ENCODE results near the gene ZNF32. TPM values are rescaled to one million over a fixed set of nuclear protein-coding genes. Genes with fewer than 3 reads are reported as not detected.
"Not testable (repeated sequence)": the region's sequence is repeated elsewhere in the genome, so short reads cannot be mapped to it uniquely, and the experiment has no call there.

ZNF32 gene
- total RNA-seq, 8 experiments from 2014 or later, result 29.8 to 49.5 (median 38.2) TPM

GRCh38 chr10:43619368-43619767, 29.3 kb downstream of the ZNF32 start:
- no peak overlapping the region for H3K27ac ChIP-seq
- in situ Hi-C loops (cut with MboI; ENCODE audit: low pct_unique_long_range_greater_than_20kb in 2 of 9, low sequenced_read_pairs in 9 of 9, unreplicated experiment in 9 of 9), result no loop called here
- no peak for ATAC-seq (replicated peaks in 6 of 8)
- WGBS, 10 experiments, result 66 to 100% (median 100%) methylated on average over 1 to 2 of the region's 2 CpGs; no CpG with 5 or more reads in 1 of the 10 experiments
- no peak overlapping the region for H3K4me3 ChIP-seq
- H3K4me1 ChIP-seq (replicated peaks in 1 of 2), result no peaks in the 10 kb centered on the region

DNA sequence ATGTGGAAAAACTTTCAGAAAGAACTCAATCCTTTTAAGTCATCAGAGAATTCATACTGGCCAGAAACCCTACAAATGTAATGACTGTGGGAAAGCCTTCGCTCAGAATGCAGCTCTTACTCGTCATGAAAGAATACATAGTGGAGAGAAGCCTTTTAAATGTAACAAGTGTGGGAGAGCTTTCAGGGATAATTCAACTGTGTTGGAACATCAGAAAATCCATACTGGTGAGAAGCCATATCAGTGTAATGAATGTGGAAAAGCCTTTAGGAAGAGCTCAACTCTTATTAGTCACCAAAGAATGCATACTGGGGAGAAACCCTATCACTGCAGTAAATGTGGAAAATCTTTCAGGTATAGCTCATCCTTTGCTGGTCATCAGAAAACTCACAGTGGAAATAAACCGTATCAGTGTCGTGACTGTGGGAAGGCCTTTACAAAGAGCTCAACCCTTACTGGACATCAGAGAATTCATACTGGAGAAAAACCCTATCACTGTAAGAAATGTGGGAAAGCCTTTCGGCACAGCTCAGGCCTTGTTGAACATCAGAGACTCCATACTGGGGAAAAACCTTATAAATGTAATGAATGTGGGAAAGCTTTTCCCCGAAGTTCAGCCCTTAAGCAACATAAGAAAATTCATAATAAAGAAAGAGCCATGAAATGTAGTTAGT, 31.8 kb downstream of the ZNF32 start:
- in situ Hi-C loops (cut with MboI; ENCODE audit: low pct_unique_long_range_greater_than_20kb in 2 of 9, low sequenced_read_pairs in 9 of 9, unreplicated experiment in 9 of 9), result no loop called here
- no peak for ATAC-seq (replicated peaks in 6 of 8)
- Histone ChIP-seq H3K4me3 (no peak overlapping the region), H3K27ac (no peak overlapping the region), H3K4me1 (replicated peaks in 1 of 2) (no peaks in the 10 kb centered on the region)
- 58 to 100% (median 84%) methylated on average over 2 to 6 of the region's 6 CpGs; no CpG with 5 or more reads in 1 of the 10 experiments for whole genome bisulfite sequencing, 10 experiments

GRCh38 chr10:43610636-43611035, 38.0 kb downstream of the ZNF32 start:
- no peak for ATAC-seq (replicated peaks in 6 of 8)
- in situ Hi-C loops (cut with MboI; ENCODE audit: low pct_unique_long_range_greater_than_20kb in 2 of 9, low sequenced_read_pairs in 9 of 9, unreplicated experiment in 9 of 9), result no loop called here
- Histone ChIP-seq H3K4me3 (no peak overlapping the region), H3K4me1 (replicated peaks in 1 of 2) (peaks cover 8 to 11% of the 10 kb centered on the region in 2 donors), H3K27ac (no peak overlapping the region)

DNA sequence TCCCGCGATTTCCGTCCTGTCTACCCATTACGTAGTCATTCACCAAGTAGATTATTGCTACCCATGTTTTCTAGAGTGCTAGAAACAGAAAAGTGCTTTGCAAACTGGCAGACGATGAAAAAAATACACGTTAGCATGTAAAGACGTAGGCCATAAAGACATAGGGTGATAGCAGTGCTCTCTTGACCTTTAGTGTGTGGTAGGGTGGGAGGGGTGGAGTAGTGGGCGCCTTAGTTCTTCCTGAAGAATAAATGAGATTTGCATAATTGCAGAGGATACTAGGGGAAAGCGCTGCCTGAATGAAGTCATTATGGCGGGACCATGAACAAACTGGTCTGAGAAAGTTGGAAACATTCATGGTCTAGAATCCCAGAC, 41.5 kb downstream of the ZNF32 start:
- no peak overlapping the region for H3K27ac ChIP-seq
- H3K4me3 ChIP-seq, result peak overlapping the region; percentile 82 to 95 (median 87)
- no peak for ATAC-seq (replicated peaks in 6 of 8)
- H3K4me1 ChIP-seq (replicated peaks in 1 of 2), result peaks cover 8 to 11% of the 10 kb centered on the region in 2 donors
- in situ Hi-C loops (cut with MboI; ENCODE audit: low pct_unique_long_range_greater_than_20kb in 2 of 9, low sequenced_read_pairs in 9 of 9, unreplicated experiment in 9 of 9), result no loop called here
- WGBS, 10 experiments, result 48 to 100% (median 67%) methylated on average over 1 to 10 of the region's 10 CpGs; no CpG with 5 or more reads in 1 of the 10 experiments

- peak within 1 kb of the TSS; percentile 48 to 59 for H3K27ac ChIP-seq
- peak within 1 kb of the TSS; percentile 82 to 95 (median 87) for H3K4me3 ChIP-seq
- peak; percentile 98 to 100 (median 99) for ATAC-seq (replicated peaks in 6 of 8)
- peaks cover 8 to 11% of the 10 kb centered on the region in 2 donors for H3K4me1 ChIP-seq (replicated peaks in 1 of 2)
- in situ Hi-C loops (cut with MboI; ENCODE audit: low pct_unique_long_range_greater_than_20kb in 2 of 9, low sequenced_read_pairs in 9 of 9, unreplicated experiment in 9 of 9), result no loop called here
- 0 to 60% (median 3%) methylated on average over 1 to 11 of the region's 58 CpGs; no CpG with 5 or more reads in 6 of the 10 experiments for WGBS, 10 experiments
Measured at GRCh38 chr10:43606323-43607198, 42.1 kb downstream of the ZNF32 start, which contains the start of gene ZNF485. Gene ZNF485 (plus strand): TSS chr10:43606438. CDS start chr10:43607051, 613 bp downstream.

DNA sequence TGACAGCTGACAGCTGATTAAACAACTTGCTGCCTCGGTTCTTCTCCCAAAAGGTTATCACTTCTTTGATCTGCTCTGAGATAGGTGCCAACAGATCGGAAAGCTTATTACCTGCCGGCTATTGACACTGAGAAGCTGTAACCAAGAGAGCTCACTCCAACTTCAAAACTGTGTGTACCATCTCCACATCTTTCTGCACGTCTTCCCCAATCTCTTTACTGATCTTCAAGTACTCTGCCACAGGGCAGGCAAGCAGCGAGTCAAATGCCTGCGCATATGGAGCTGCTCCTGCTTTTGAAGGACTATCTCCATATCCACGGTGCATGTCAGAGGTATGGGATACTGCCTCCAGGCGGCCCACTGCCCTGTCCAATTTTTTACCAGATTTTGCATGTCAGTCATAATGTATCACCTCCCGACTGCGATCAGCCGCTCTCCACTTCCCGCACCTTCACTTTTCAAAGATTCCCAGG, 42.8 kb downstream of the ZNF32 start:
- no peak overlapping the region for H3K27ac ChIP-seq
- H3K4me1 ChIP-seq (replicated peaks in 1 of 2), result peaks cover 8 to 11% of the 10 kb centered on the region in 2 donors
- in situ Hi-C loops (cut with MboI; ENCODE audit: low pct_unique_long_range_greater_than_20kb in 2 of 9, low sequenced_read_pairs in 9 of 9, unreplicated experiment in 9 of 9), result no loop called here
- ATAC-seq (replicated peaks in 6 of 8), result peak; percentile 19 to 47 (median 42)
- 0 to 95% (median 43%) methylated on average over 1 to 10 of the region's 12 CpGs; no CpG with 5 or more reads in 3 of the 10 experiments for WGBS, 10 experiments
- H3K4me3 ChIP-seq, result peak overlapping the region; percentile 82 to 95 (median 87)

DNA sequence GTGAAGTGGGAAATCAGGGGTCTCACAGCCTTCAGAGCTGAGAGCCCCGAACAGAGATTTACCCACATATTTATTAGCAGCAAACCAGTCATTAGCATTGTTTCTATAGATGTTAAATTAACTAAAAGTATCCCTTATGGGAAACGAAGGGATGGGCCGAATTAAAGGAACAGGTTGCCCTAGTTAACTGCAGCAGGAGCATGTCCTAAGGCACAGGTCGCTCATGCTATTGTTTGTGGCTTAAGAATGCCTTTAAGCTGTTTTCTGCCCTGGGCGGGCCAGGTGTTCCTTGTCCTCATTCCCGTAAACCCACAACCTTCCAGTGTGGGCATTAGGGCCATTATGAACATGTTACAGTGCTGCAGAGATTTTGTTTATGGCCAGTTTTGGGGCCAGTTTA, 47.1 kb downstream of the ZNF32 start:
- H3K27ac ChIP-seq; H3K4me3 ChIP-seq; H3K4me1 ChIP-seq (replicated peaks in 1 of 2); in situ Hi-C loops (cut with MboI; ENCODE audit: low pct_unique_long_range_greater_than_20kb in 2 of 9, low sequenced_read_pairs in 9 of 9, unreplicated experiment in 9 of 9); ATAC-seq (replicated peaks in 6 of 8): not testable (repeated sequence)
- 0 to 83% (median 53%) methylated on average over 1 to 4 of the region's 6 CpGs; no CpG with 5 or more reads in 4 of the 10 experiments for WGBS, 10 experiments

DNA sequence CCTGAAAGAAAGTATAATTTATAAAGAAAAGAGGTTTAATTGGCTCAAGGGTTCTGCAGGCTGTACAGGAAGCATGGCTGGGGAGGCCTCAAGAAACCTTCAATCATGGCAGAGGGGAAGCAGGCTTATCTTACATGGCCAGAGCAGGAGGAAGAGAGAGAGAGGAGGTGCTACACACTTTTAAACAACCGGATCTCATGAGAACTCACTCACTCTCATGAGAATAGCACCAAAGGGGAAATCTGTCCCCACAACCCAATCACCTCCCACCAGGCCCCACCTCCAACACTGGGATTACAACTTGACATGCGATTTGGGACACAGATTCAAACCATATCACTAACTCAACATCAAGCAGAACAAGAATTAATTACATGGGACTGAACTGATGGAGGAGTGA, 49.3 kb downstream of the ZNF32 start:
- H3K27ac ChIP-seq, result no peak overlapping the region
- 0 to 85% (median 68%) methylated on average over 1 to 2 of the region's 2 CpGs; no CpG with 5 or more reads in 2 of the 10 experiments for WGBS, 10 experiments
- in situ Hi-C loops (cut with MboI; ENCODE audit: low pct_unique_long_range_greater_than_20kb in 2 of 9, low sequenced_read_pairs in 9 of 9, unreplicated experiment in 9 of 9), result no loop called here

GRCh38 chr10:43598446-43598845, 50.2 kb downstream of the ZNF32 start:
- Histone ChIP-seq H3K4me3 (no peak overlapping the region), H3K4me1 (replicated peaks in 1 of 2) (peaks cover 0 to 11% of the 10 kb centered on the region in 2 donors), H3K27ac (no peak overlapping the region)
- no peak for ATAC-seq (replicated peaks in 6 of 8)
- in situ Hi-C loops (cut with MboI; ENCODE audit: low pct_unique_long_range_greater_than_20kb in 2 of 9, low sequenced_read_pairs in 9 of 9, unreplicated experiment in 9 of 9), result no loop called here
- 8 to 100% (median 71%) methylated on average over 1 to 2 of the region's 2 CpGs; no CpG with 5 or more reads in 5 of the 10 experiments for WGBS, 10 experiments

More for the DNA sequence above, 49.3 kb downstream of the ZNF32 start:
- Histone ChIP-seq H3K4me3 (no peak overlapping the region), H3K4me1 (replicated peaks in 1 of 2) (peaks cover 0 to 11% of the 10 kb centered on the region in 2 donors)
- no peak for ATAC-seq (replicated peaks in 6 of 8)

DNA sequence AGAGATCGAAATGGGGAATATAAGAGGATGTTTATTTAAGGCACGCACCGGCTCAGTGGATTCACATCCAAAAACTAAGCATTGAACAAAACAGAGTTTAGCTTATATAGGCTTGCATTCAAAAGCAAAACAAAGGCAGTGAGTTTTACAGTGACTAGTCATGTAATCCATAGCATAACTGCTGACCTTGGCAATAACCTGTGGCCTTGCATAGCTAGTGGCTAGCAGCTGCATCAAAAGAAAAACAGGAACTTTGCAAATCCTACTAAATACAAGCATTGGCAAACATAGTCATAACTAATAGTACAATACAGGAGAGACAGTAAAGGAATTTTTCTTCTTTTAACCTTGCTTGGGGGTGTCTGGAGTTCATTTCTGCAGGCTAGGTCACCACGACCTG, 52.1 kb downstream of the ZNF32 start:
- Histone ChIP-seq H3K4me3 (no peak overlapping the region), H3K27ac (no peak overlapping the region), H3K4me1 (replicated peaks in 1 of 2) (peaks cover 0 to 11% of the 10 kb centered on the region in 2 donors)
- ATAC-seq (replicated peaks in 6 of 8), result no peak
- 63 to 100% (median 91%) methylated on average over 1 to 4 of the region's 4 CpGs; no CpG with 5 or more reads in 2 of the 10 experiments for WGBS, 10 experiments
- in situ Hi-C loops (cut with MboI; ENCODE audit: low pct_unique_long_range_greater_than_20kb in 2 of 9, low sequenced_read_pairs in 9 of 9, unreplicated experiment in 9 of 9), result no loop called here

- peaks cover 0 to 11% of the 10 kb centered on the region in 2 donors for H3K4me1 ChIP-seq (replicated peaks in 1 of 2)
- H3K27ac ChIP-seq, result no peak overlapping the region
- 44 to 100% (median 67%) methylated on average over 1 to 4 of the region's 7 CpGs; no CpG with 5 or more reads in 1 of the 10 experiments for WGBS, 10 experiments
- in situ Hi-C loops (cut with MboI; ENCODE audit: low pct_unique_long_range_greater_than_20kb in 2 of 9, low sequenced_read_pairs in 9 of 9, unreplicated experiment in 9 of 9), result no loop called here
- peak in 2 of 8 experiments; percentile 11 to 50 for ATAC-seq (replicated peaks in 6 of 8)
- no peak overlapping the region for H3K4me3 ChIP-seq
Measured at GRCh38 chr10:43595739-43596298, 52.9 kb downstream of the ZNF32 start.

DNA sequence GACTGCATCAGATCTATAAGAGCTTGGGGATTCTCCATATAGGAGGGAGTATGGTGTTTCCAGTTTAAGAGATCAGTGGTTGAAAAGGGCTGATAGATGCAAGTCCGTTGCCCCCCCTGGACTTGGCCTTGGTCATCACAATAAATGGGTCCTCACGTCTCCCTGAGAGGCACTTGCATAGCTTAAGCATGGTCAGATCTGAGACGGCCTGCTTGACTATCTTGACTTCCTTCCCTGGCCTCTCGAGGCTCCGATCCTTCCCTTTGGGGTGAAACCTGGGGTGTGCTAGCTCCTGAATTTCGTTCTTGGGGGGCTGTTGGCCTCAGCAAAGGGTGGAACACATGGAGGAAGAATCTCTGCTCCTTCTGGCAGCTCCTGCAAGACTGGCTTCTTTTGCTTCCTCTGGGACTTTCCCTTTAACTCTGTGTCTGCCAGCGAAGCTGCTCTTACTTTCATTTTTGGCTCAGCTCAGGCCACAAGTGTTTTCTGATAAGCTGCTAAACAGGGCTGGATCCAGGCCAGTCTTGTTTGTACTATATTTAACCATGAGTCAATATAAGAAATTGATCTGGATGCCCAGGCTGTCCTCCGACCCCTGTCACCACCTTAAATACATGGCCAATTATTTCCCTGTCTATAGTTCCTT, 53.6 kb downstream of the ZNF32 start:
- WGBS, 10 experiments, result 0 to 64% (median 27%) methylated on average over 1 to 7 of the region's 8 CpGs; no CpG with 5 or more reads in 2 of the 10 experiments
- peaks cover 0 to 11% of the 10 kb centered on the region in 2 donors for H3K4me1 ChIP-seq (replicated peaks in 1 of 2)
- peak in 5 of 8 experiments; percentile 28 to 90 (median 80) for ATAC-seq (replicated peaks in 6 of 8)
- no peak overlapping the region for H3K4me3 ChIP-seq
- in situ Hi-C loops (cut with MboI; ENCODE audit: low pct_unique_long_range_greater_than_20kb in 2 of 9, low sequenced_read_pairs in 9 of 9, unreplicated experiment in 9 of 9), result no loop called here
- H3K27ac ChIP-seq, result peak overlapping the region in 1 of 2 donors; percentile 63

All from motor neuron (in vitro differentiated cells).